T-helper 9 cell (primary cell): ENCODE measurements around the gene NPLOC4.
"Not testable (repeated sequence)": the region's sequence is repeated elsewhere in the genome, so short reads cannot be mapped to it uniquely, and the experiment has no call there.

Experiments used
- DNase-seq: peaks from one replicate; pipeline ENCODE4 v3.0.0-alpha.2; 2020

Gene NPLOC4

GRCh38 chr17:81532490-81533287 lies 104.2 kb downstream of the NPLOC4 start:
- DNase-seq: no peak

DNA sequence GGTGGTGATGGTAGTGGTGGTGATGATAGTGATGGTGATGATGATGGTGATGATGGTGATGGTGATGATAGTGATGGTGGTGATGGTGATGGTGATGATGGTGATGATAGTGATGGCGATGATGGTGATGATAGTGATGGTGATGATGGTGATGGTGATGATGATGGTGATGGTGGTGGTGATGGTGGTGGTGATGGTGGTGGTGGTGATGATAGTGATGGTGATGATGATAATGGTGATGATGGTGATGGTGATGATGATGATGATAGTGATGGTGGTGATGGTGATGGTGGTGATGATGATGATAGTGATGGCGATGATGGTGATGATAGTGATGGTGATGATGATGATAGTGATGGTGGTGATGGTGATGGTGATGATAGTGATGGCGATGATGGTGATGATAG lies 104.9 kb downstream of the NPLOC4 start:
- not testable (repeated sequence) for DNase-seq

- not testable (repeated sequence) for DNase-seq
Measured at GRCh38 chr17:81531013-81531412, 105.9 kb downstream of the NPLOC4 start.

DNA sequence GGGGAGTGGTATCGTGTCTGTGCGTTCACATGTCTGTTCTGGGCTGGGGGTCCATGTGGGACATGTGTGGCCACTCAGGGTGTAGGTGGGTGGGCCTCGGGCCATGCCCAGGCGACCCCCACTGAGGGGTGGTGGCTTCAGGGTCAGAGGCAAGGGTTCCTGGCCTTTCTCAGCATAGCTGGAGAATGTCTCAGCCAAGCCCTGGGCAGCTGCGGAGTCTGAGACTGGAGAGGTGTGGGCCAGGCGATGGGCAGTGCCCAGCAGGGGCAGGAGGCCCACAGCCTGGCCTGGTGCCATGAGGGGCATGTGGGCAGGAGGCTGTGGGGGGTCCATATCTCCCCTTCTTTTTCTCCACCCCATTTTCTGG lies 107.5 kb downstream of the NPLOC4 start:
- DNase-seq: no peak

DNA sequence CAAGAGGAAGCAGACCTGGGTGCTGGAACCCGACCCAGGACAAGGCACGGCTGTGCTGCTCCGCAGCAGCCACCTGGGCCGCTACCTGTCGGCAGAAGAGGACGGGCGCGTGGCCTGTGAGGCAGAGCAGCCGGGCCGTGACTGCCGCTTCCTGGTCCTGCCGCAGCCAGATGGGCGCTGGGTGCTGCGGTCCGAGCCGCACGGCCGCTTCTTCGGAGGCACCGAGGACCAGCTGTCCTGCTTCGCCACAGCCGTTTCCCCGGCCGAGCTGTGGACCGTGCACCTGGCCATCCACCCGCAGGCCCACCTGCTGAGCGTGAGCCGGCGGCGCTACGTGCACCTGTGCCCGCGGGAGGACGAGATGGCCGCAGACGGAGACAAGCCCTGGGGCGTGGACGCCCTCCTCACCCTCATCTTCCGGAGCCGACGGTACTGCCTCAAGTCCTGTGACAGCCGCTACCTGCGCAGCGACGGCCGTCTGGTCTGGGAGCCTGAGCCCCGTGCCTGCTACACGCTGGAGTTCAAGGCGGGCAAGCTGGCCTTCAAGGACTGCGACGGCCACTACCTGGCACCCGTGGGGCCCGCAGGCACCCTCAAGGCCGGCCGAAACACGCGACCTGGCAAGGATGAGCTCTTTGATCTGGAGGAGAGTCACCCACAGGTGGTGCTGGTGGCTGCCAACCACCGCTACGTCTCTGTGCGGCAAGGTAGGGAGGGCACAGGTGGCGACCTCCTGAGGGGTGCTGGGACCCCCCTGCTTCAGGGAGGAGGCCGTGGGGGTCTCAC lies 108.1 kb downstream of the NPLOC4 start:
- no peak for DNase-seq

DNA sequence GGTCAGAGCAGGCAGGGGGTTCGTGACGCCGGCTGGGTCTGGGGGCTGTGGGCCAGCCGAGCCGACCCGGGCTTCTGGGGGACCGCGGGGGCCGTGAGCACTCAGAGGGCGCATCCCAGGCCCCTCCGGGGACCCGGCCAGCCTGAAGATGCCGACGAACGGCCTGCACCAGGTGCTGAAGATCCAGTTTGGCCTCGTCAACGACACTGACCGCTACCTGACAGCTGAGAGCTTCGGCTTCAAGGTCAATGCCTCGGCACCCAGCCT lies 108.6 kb downstream of the NPLOC4 start:
- DNase-seq: no peak

DNA sequence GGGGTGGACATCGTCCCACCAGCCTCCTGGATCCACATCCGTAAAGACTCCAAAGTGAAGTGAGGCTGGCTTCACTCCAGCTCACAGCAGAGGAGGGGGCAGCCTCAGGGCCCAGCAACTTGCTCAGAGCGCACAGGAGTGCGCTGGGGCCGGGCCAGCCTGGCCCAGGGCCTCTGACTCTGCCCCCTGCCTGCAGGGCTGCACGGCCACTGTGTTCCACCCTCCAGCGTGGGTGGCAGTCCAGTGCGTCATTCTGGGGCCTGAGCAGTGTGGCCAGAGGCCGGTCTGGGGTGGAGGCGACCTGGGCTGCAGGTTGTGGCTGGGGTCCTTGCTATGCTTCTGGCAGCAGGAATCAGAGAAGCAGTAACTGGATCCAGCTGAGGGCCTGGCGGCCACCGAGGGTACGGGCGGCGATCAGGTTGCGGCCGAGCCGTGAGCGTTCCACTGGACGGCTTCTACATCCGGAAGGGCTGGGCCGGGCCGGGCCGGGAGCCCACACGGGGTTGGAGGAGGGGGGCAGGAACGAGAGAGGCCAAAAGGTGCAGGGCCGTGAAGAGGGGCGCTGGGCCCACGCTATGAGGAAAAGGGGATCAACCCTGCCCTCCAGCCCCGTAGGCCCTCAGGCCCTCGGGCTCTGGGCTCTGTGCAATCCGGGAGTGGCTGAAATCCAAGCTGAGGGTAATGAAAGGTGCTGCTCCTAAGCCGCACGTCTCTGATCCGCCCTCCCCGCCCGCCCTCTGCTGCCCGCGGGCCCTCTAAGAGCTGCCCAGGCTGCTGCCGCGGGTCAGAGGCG lies 109.1 kb downstream of the NPLOC4 start, which contains the start of gene FSCN2:
TSS of gene FSCN2 (plus strand) at position 787 of the 793 bp plus-strand sequence. CDS start 155 bp downstream, outside the sequence.
- DNase-seq: no peak

- no peak for DNase-seq
Measured at GRCh38 chr17:81526662-81527571, 110.0 kb downstream of the NPLOC4 start.

- no peak for DNase-seq
Measured at GRCh38 chr17:81524865-81525159, 112.1 kb downstream of the NPLOC4 start.

DNA sequence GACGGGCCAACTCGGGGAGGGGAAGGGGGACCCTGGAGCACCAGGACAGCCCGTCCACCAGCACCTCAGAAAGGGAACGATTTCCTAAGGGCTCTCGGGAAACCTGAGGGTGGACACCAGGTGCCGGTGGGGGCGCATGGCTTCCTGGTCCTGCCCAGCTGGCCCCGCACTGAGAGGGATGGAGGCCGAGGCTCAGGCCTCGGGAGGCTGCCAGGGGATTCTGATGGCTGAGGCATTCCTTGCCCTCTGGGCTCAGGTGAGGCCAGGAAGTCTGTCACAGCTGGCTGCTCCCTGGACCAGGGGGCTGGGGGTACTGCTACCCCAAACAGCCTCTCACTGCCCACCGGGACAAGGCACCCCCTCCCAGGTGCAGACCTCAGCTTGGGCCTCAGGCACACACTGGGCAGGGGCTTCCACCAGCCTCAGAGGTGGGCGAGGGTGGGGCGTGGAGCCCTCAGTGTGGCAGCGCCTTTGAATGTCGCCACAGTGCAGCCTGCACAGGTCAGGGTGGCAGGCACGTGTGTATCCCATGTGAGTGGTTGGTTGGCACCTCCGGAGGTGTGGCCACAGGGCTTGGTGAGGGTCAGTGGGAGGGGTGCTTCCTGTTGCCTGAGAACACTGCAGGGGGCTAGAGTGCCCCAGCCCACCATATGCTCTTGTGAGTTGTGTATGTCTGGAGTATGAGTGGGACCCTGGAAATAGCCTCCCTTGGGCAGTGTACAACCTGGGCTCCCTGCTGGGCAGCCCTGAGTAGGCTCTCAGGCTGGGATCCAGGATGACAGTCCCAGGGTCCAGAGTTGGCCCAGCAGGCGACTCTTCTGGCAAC lies 112.7 kb downstream of the NPLOC4 start:
- no peak for DNase-seq

DNA sequence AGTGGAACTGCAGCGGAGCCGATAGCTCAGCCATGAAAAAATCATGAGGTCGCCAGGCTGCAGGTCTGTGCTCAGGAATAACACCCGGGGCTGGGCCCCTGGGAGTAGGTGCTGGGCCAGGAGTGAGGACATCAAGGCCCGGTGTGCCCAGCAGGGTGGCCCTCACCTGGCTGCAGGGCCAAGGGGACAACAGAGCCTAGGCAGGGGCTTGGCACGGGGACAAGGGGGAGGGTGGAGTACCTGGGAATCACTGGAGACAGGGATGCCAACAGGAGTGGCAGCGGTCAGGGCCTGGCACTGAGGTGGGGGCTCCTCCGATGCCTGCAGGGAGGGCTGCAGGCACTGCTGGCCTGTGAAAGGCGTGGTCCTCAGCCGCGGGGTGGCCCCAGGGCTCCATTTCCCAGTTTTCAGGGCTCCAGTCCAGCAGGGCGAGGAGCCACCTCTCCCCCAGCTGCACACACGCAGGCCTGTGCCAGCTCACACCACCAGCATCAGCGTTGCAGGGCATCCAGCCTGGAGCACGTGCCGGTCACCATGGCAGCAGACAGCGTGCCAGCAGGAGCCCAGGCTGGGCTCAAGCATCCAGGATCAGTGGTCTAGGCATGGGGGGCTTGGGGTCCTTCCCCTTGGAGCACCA lies 113.4 kb downstream of the NPLOC4 start:
- no peak for DNase-seq

DNA sequence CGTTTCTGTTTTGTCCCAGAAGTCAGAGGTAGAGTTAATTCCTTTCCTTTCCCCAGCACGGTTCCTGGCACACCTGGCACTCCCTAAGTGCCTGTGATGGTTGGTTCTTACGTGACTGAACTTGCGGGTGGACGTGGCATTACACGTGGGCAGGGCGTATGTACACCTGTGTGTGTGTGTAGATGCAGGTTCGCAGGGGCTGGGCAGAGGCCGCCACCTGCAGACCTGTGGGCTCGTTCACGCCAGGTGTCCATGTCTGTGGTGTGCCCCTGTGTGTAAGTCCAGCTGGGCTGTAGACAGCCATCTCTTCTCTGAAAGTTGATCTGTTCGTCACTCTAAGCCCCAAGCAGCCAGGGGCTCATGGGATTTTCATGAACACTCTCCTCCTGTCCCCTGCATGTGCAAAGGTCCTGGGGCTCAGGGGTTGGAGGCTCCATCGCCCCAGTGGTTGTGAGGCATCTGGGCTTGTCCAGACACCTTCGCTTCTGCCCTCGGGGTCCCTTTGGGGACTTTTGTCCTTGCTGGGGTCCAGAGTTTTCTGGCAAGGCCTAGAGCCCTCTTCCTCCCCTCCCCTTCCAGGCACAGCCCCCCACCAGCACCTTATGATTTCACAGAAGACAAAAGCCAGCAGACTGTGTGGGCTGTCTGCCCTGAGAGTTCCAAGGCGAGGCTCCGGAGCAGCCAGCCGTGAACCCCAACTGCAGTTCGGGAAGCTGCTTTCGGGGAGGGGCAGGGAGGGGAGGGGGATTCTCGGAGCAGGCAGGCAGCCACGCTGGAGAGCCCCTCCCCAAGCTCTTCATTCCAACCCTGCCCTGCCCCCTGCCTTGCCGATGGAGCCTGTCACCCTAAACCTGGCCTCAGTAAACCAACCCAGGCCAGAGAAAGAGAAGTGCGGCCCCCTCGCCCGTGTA lies 114.2 kb downstream of the NPLOC4 start:
- DNase-seq: no peak

GRCh38 chr17:81520021-81520901 lies 116.7 kb downstream of the NPLOC4 start:
- DNase-seq: no peak

GRCh38 chr17:81519284-81520020 lies 117.5 kb downstream of the NPLOC4 start:
- DNase-seq: peak; percentile 65

DNA sequence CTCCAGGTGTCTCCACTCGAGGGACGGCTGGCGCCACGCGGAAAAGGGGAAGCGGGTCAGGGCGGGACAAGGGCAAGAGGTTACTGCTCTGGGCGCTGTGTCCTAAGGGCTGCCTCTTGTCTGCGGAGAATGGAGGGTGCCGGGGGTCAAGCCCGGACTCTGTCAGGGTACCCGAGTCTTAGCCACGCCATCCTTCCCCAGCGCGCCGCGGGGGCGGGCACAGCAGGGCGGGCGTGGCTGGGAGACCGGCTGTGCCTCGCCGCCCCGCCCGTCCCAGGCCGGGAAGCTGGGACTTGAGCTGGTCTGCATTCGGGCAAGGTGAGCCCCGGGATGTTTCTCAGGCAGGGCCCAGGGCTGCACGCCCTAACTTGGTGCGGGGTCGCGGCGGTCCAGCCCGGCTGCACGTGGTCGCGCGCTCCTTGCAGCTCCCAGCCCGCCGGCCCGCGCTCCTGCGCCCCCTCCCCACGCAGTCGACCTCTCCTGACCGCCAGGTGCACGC lies 118.1 kb downstream of the NPLOC4 start:
- DNase-seq: no peak

DNA sequence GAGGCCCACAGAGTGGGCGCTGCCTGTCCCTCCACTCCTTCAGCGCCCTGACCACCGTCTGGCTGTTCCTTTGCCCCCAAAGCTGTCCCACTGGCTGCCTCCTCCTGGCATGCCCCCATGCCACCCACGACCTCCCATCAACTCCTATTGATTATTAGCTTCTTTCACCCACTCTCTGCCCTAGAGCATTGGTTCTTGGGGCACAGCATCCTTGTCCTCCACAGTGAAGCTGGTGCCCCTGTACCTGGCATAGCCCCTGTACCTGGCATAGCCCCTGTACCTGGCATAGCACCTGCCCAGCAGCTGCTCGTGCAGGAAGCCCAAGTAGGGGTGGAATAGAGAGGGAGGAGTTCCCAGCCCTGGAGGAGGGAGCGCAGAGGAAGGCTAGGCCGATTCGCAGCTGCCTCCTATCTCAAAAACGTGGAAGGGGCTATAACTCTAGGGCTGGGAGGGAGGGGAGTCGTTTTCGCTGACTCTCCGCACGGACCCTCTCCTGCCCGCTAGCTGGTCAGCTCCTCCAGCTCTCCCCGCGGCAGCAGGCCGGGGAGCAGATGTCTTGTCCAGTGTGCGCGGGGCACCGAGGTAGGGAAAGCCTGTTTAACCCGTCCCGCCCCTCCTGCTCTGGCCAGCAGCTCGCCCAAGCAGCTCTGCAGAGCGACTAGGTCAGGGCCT lies 118.7 kb downstream of the NPLOC4 start:
- no peak for DNase-seq

GRCh38 chr17:81517339-81518112 lies 119.4 kb downstream of the NPLOC4 start:
- DNase-seq: no peak
